ENCODE measurements around the gene TCEAL8.

Gene TCEAL8
- total RNA-seq, result 12.5 to 23.2 (median 13.0) reads per million in 3 donors

GRCh38 chrX:103254921-103255493 lies at the start of gene TCEAL8:
Gene TCEAL8, minus strand, starts transcription at chrX:103255155. Its CDS starts 1,176 bp downstream, at chrX:103253979.
- no peaks in the 10 kb centered on the region for H3K4me1 ChIP-seq (ENCODE audit: control insufficient read depth, insufficient read depth, low read length, poor library complexity, severe bottlenecking)
- peak within 1 kb of the TSS; percentile 67 for H3K27ac ChIP-seq (ENCODE audit: insufficient read depth, low read length, poor library complexity, severe bottlenecking)
- no peaks in the 10 kb centered on the region for H3K36me3 ChIP-seq (ENCODE audit: control insufficient read depth, insufficient read depth, low read length)
- H3K4me3 ChIP-seq (ENCODE audit: insufficient read depth, low read depth, low read length, poor library complexity, severe bottlenecking), result peak within 1 kb of the TSS; percentile 73
- peak; percentile 28 to 55 (median 36) for DNase-seq
- no peaks in the 10 kb centered on the region for H3K27me3 ChIP-seq (replicated peaks; ENCODE audit: control insufficient read depth, insufficient read depth, low read length, poor library complexity, severe bottlenecking)
- H3K9me3 ChIP-seq (ENCODE audit: control insufficient read depth, low read length), result no peaks in the 10 kb centered on the region

- Histone ChIP-seq H3K36me3 (ENCODE audit: control insufficient read depth, insufficient read depth, low read length) (no peaks in the 10 kb centered on the region), H3K27me3 (replicated peaks; ENCODE audit: control insufficient read depth, insufficient read depth, low read length, poor library complexity, severe bottlenecking) (no peaks in the 10 kb centered on the region), H3K27ac (ENCODE audit: insufficient read depth, low read length, poor library complexity, severe bottlenecking) (no peak overlapping the region), H3K9me3 (ENCODE audit: control insufficient read depth, low read length) (no peaks in the 10 kb centered on the region), H3K4me1 (ENCODE audit: control insufficient read depth, insufficient read depth, low read length, poor library complexity, severe bottlenecking) (no peaks in the 10 kb centered on the region), H3K4me3 (ENCODE audit: insufficient read depth, low read depth, low read length, poor library complexity, severe bottlenecking) (no peak overlapping the region)
- DNase-seq, result no peak
These were observed 49.8 kb upstream of the TCEAL8 start for GRCh38 chrX:103304705-103305104.

GRCh38 chrX:103293118-103293517 lies 38.2 kb upstream of the TCEAL8 start:
- H3K4me3 ChIP-seq (ENCODE audit: insufficient read depth, low read depth, low read length, poor library complexity, severe bottlenecking), result no peak overlapping the region
- H3K27ac ChIP-seq (ENCODE audit: insufficient read depth, low read length, poor library complexity, severe bottlenecking), result no peak overlapping the region
- no peak for DNase-seq
- H3K36me3 ChIP-seq (ENCODE audit: control insufficient read depth, insufficient read depth, low read length), result no peaks in the 10 kb centered on the region
- H3K27me3 ChIP-seq (replicated peaks; ENCODE audit: control insufficient read depth, insufficient read depth, low read length, poor library complexity, severe bottlenecking), result no peaks in the 10 kb centered on the region
- no peaks in the 10 kb centered on the region for H3K4me1 ChIP-seq (ENCODE audit: control insufficient read depth, insufficient read depth, low read length, poor library complexity, severe bottlenecking)
- H3K9me3 ChIP-seq (ENCODE audit: control insufficient read depth, low read length), result no peaks in the 10 kb centered on the region

- Histone ChIP-seq H3K9me3 (ENCODE audit: control insufficient read depth, low read length) (no peaks in the 10 kb centered on the region), H3K4me1 (ENCODE audit: control insufficient read depth, insufficient read depth, low read length, poor library complexity, severe bottlenecking) (no peaks in the 10 kb centered on the region), H3K4me3 (ENCODE audit: insufficient read depth, low read depth, low read length, poor library complexity, severe bottlenecking) (no peak overlapping the region), H3K27ac (ENCODE audit: insufficient read depth, low read length, poor library complexity, severe bottlenecking) (no peak overlapping the region), H3K27me3 (replicated peaks; ENCODE audit: control insufficient read depth, insufficient read depth, low read length, poor library complexity, severe bottlenecking) (peaks cover 20% of the 10 kb centered on the region), H3K36me3 (ENCODE audit: control insufficient read depth, insufficient read depth, low read length) (no peaks in the 10 kb centered on the region)
- no peak for DNase-seq
These were observed 24.7 kb upstream of the TCEAL8 start for GRCh38 chrX:103279624-103280023.

- H3K4me3 ChIP-seq (ENCODE audit: insufficient read depth, low read depth, low read length, poor library complexity, severe bottlenecking), result no peak within 1 kb of the TSS
- H3K4me1 ChIP-seq (ENCODE audit: control insufficient read depth, insufficient read depth, low read length, poor library complexity, severe bottlenecking), result no peaks in the 10 kb centered on the region
- no peaks in the 10 kb centered on the region for H3K36me3 ChIP-seq (ENCODE audit: control insufficient read depth, insufficient read depth, low read length)
- DNase-seq, result no peak
- peaks cover 20% of the 10 kb centered on the region for H3K27me3 ChIP-seq (replicated peaks; ENCODE audit: control insufficient read depth, insufficient read depth, low read length, poor library complexity, severe bottlenecking)
- H3K9me3 ChIP-seq (ENCODE audit: control insufficient read depth, low read length), result no peaks in the 10 kb centered on the region
- no peak within 1 kb of the TSS for H3K27ac ChIP-seq (ENCODE audit: insufficient read depth, low read length, poor library complexity, severe bottlenecking)
These were observed 21.6 kb upstream of the TCEAL8 start, which contains the start of gene TCEAL5 for GRCh38 chrX:103276581-103277002. Gene TCEAL5, minus strand, starts transcription at chrX:103276750. Its CDS starts 2,187 bp downstream, at chrX:103274563.

- H3K4me1 ChIP-seq (ENCODE audit: control insufficient read depth, insufficient read depth, low read length, poor library complexity, severe bottlenecking), result no peaks in the 10 kb centered on the region
- H3K4me3 ChIP-seq (ENCODE audit: insufficient read depth, low read depth, low read length, poor library complexity, severe bottlenecking), result no peak overlapping the region
- peaks cover 20% of the 10 kb centered on the region for H3K27me3 ChIP-seq (replicated peaks; ENCODE audit: control insufficient read depth, insufficient read depth, low read length, poor library complexity, severe bottlenecking)
- H3K9me3 ChIP-seq (ENCODE audit: control insufficient read depth, low read length), result no peaks in the 10 kb centered on the region
- DNase-seq, result no peak
- H3K36me3 ChIP-seq (ENCODE audit: control insufficient read depth, insufficient read depth, low read length), result no peaks in the 10 kb centered on the region
- H3K27ac ChIP-seq (ENCODE audit: insufficient read depth, low read length, poor library complexity, severe bottlenecking), result no peak overlapping the region
These were observed 21.1 kb upstream of the TCEAL8 start for GRCh38 chrX:103275947-103276567.

- Histone ChIP-seq H3K27me3 (replicated peaks; ENCODE audit: control insufficient read depth, insufficient read depth, low read length, poor library complexity, severe bottlenecking) (peaks cover 23% of the 10 kb centered on the region), H3K36me3 (ENCODE audit: control insufficient read depth, insufficient read depth, low read length) (no peaks in the 10 kb centered on the region), H3K27ac (ENCODE audit: insufficient read depth, low read length, poor library complexity, severe bottlenecking) (no peak overlapping the region), H3K9me3 (ENCODE audit: control insufficient read depth, low read length) (no peaks in the 10 kb centered on the region), H3K4me1 (ENCODE audit: control insufficient read depth, insufficient read depth, low read length, poor library complexity, severe bottlenecking) (no peaks in the 10 kb centered on the region), H3K4me3 (ENCODE audit: insufficient read depth, low read depth, low read length, poor library complexity, severe bottlenecking) (no peak overlapping the region)
- no peak for DNase-seq
These were observed 19.3 kb upstream of the TCEAL8 start for GRCh38 chrX:103274284-103274683.

- Histone ChIP-seq H3K9me3 (ENCODE audit: control insufficient read depth, low read length) (no peaks in the 10 kb centered on the region), H3K36me3 (ENCODE audit: control insufficient read depth, insufficient read depth, low read length) (no peaks in the 10 kb centered on the region), H3K4me1 (ENCODE audit: control insufficient read depth, insufficient read depth, low read length, poor library complexity, severe bottlenecking) (no peaks in the 10 kb centered on the region), H3K27ac (ENCODE audit: insufficient read depth, low read length, poor library complexity, severe bottlenecking) (no peak overlapping the region), H3K4me3 (ENCODE audit: insufficient read depth, low read depth, low read length, poor library complexity, severe bottlenecking) (no peak overlapping the region), H3K27me3 (replicated peaks; ENCODE audit: control insufficient read depth, insufficient read depth, low read length, poor library complexity, severe bottlenecking) (no peaks in the 10 kb centered on the region)
- DNase-seq, result no peak
These were observed 3.3 kb upstream of the TCEAL8 start for GRCh38 chrX:103258275-103258674.

- Histone ChIP-seq H3K4me3 (ENCODE audit: insufficient read depth, low read depth, low read length, poor library complexity, severe bottlenecking) (no peak overlapping the region), H3K36me3 (ENCODE audit: control insufficient read depth, insufficient read depth, low read length) (no peaks in the 10 kb centered on the region), H3K4me1 (ENCODE audit: control insufficient read depth, insufficient read depth, low read length, poor library complexity, severe bottlenecking) (no peaks in the 10 kb centered on the region), H3K27me3 (replicated peaks; ENCODE audit: control insufficient read depth, insufficient read depth, low read length, poor library complexity, severe bottlenecking) (no peaks in the 10 kb centered on the region), H3K9me3 (ENCODE audit: control insufficient read depth, low read length) (no peaks in the 10 kb centered on the region), H3K27ac (ENCODE audit: insufficient read depth, low read length, poor library complexity, severe bottlenecking) (no peak overlapping the region)
- no peak for DNase-seq
These were observed 1.7 kb upstream of the TCEAL8 start for GRCh38 chrX:103256651-103257050.

GRCh38 chrX:103254171-103254824 lies 657 bp downstream of the TCEAL8 start:
- Histone ChIP-seq H3K27me3 (replicated peaks; ENCODE audit: control insufficient read depth, insufficient read depth, low read length, poor library complexity, severe bottlenecking) (no peaks in the 10 kb centered on the region), H3K27ac (ENCODE audit: insufficient read depth, low read length, poor library complexity, severe bottlenecking) (peak overlapping the region; percentile 67), H3K36me3 (ENCODE audit: control insufficient read depth, insufficient read depth, low read length) (no peaks in the 10 kb centered on the region), H3K4me1 (ENCODE audit: control insufficient read depth, insufficient read depth, low read length, poor library complexity, severe bottlenecking) (no peaks in the 10 kb centered on the region), H3K4me3 (ENCODE audit: insufficient read depth, low read depth, low read length, poor library complexity, severe bottlenecking) (peak overlapping the region; percentile 73), H3K9me3 (ENCODE audit: control insufficient read depth, low read length) (no peaks in the 10 kb centered on the region)
- DNase-seq, result peak in 1 of 3 donors; percentile 1

All from effector memory CD4-positive, alpha-beta T cell (primary cell).